HCT116 (cell line): ENCODE results near the gene CDH5. TPM values are rescaled to one million over a fixed set of nuclear protein-coding genes. Genes with fewer than 3 reads are reported as not detected.

Experiments used
- ATAC-seq: fragments of 200-7000 bp; cut with Tn5 transposase; 2 replicates; pipeline ENCODE4 v1.9.1; 2020; ENCODE audit warnings: mild to moderate bottlenecking, moderate library complexity
- BruUV-seq: library from RNA; stranded (reverse); fragments of 400-500 nt; replicated peaks from 2 replicates; lab custom pipeline; 2021; lab: Mats Ljungman, UMichigan
- CTCF ChIA-PET: fragments of 300-600 bp; sonication (Branson Sonifier 250); formaldehyde crosslinking; loops from one replicate; lab custom pipeline; 2021; ENCODE audit warnings: antibody characterized with exemption; lab: Charles Lee
- POLR2A ChIA-PET: fragments of 300-600, 350-600 bp; sonication (Branson Sonifier 250); formaldehyde crosslinking; loops from one replicate; lab custom pipeline; 2021; ENCODE audit warnings: antibody characterized with exemption; lab: Charles Lee
- RAD21 ChIA-PET, 2 experiments: fragments of 300-600 bp; sonication (Branson Sonifier 250); formaldehyde crosslinking; loops; one replicate each; lab custom pipeline; 2023; ENCODE audit warnings: low total read pairs in 2 of 2; ENCODE audit not compliant: uncharacterized antibody in 2 of 2, unreplicated experiment in 2 of 2, low non-redundant PET in 1 of 2; lab: Charles Lee
- DNase-seq: peaks from one replicate; pipeline ENCODE4 v3.0.0-alpha.2; 2010; ENCODE audit warnings: low read depth, low spot score
- H2AFZ ChIP-seq: fragments of 200-600 bp; shearing (Covaris generic), sonication (generic); 2 replicates; pipeline ENCODE4 v1.6.1; 2017; ENCODE audit warnings: low read depth, mixed run types, mixed read lengths, antibody characterized with exemption, low read length; ENCODE audit not compliant: poor library complexity, severe bottlenecking
- H3K27ac ChIP-seq: 2 replicates; pipeline ENCODE4 v1.5.1; 2012; ENCODE audit warnings: low read depth, low read length
- H3K27me3 ChIP-seq: fragments of 200-600 bp; sonication (generic); 2 replicates; pipeline ENCODE4 v1.6.1; 2016; ENCODE audit warnings: mixed run types, low read length, mixed read lengths; ENCODE audit not compliant: insufficient read depth
- H3K36me3 ChIP-seq, 2 experiments: fragments of 200-500 bp in 1 of 2; fragments of 200-600 bp in 1 of 2; sonication (Bioruptor generic) in 1 of 2; sonication (generic) in 1 of 2; 2 replicates each; pipeline versions ENCODE4 v1.5.1 to v1.6.1; 2014 to 2016; ENCODE audit warnings: low read length in 2 of 2, inconsistent platforms in 1 of 2, mixed read lengths in 1 of 2, mixed run types in 1 of 2; ENCODE audit not compliant: insufficient read depth in 2 of 2, control insufficient read depth in 1 of 2
- H3K4me1 ChIP-seq, 2 experiments: fragments of 200-600 bp in 1 of 2; sonication (generic) in 1 of 2; 2 replicates each; pipeline versions ENCODE4 v1.5.1 to v1.6.1; 2012 to 2017; ENCODE audit warnings: low read length in 2 of 2, inconsistent platforms in 1 of 2, mild to moderate bottlenecking in 1 of 2, mixed read lengths in 1 of 2, mixed run types in 1 of 2, moderate library complexity in 1 of 2; ENCODE audit not compliant: insufficient read depth in 2 of 2, control insufficient read depth in 1 of 2
- H3K4me2 ChIP-seq: fragments of 200-600 bp; sonication (generic); 2 replicates; pipeline ENCODE4 v1.6.1; 2017; ENCODE audit warnings: mixed run types, low read length, mixed read lengths
- H3K4me3 ChIP-seq, 2 experiments: fragments of 200-600 bp in 1 of 2; sonication (generic) in 1 of 2; replicated peaks in 1 of 2; 2 replicates each; pipeline ENCODE4 v1.5.1; 2011 to 2016; ENCODE audit warnings: low read length in 2 of 2, control low read depth in 1 of 2, low read depth in 1 of 2, mild to moderate bottlenecking in 1 of 2, mixed read lengths in 1 of 2, mixed run types in 1 of 2
- H3K79me2 ChIP-seq: fragments of 200-600 bp; sonication (generic); 2 replicates; pipeline ENCODE4 v1.6.1; 2017; ENCODE audit warnings: mild to moderate bottlenecking, mixed run types, low read length, moderate library complexity, mixed read lengths; ENCODE audit not compliant: insufficient read depth
- H3K9ac ChIP-seq: fragments of 200-600 bp; sonication (generic); 2 replicates; pipeline ENCODE4 v1.6.1; 2016; ENCODE audit warnings: low read length, mixed read lengths
- H3K9me2 ChIP-seq: fragments of 200-600 bp; sonication (generic), shearing (Covaris generic); 2 replicates; pipeline ENCODE4 v1.6.1; 2017; ENCODE audit warnings: mixed run types, mild to moderate bottlenecking, moderate library complexity; ENCODE audit not compliant: insufficient read depth
- H3K9me3 ChIP-seq, 2 experiments: fragments of 200-500 bp in 1 of 2; fragments of 200-600 bp in 1 of 2; sonication (Bioruptor generic) in 1 of 2; sonication (generic) in 1 of 2; 2 replicates each; pipeline ENCODE4 v1.6.1; 2014 to 2017; ENCODE audit warnings: low read length in 2 of 2, mixed read lengths in 2 of 2, inconsistent platforms in 1 of 2, low read depth in 1 of 2, mild to moderate bottlenecking in 1 of 2, mixed run types in 1 of 2, moderate library complexity in 1 of 2; ENCODE audit not compliant: control insufficient read depth in 1 of 2, insufficient read depth in 1 of 2
- H4K20me1 ChIP-seq: fragments of 200-600 bp; sonication (generic), shearing (Covaris generic); 2 replicates; pipeline ENCODE4 v1.6.1; 2017; ENCODE audit warnings: mixed run types, mild to moderate bottlenecking, moderate library complexity; ENCODE audit not compliant: insufficient read depth
- CEBPB ChIP-seq: IDR thresholded peaks from 2 replicates; pipeline ENCODE4 v1.6.1; 2012; ENCODE audit warnings: low read depth
- CTCF ChIP-seq, 3 experiments: fragments of 200-600 bp in 1 of 3; sonication (generic) in 1 of 3; IDR thresholded peaks in 2 of 3; conservative IDR thresholded peaks in 1 of 3; 2 replicates each; pipeline ENCODE4 v1.5.1; 2012 to 2017; ENCODE audit warnings: low read depth in 2 of 3, low read length in 2 of 3, antibody characterized with exemption in 1 of 3, borderline replicate concordance in 1 of 3, control low read depth in 1 of 3, mild to moderate bottlenecking in 1 of 3, mixed read lengths in 1 of 3, mixed run types in 1 of 3, moderate library complexity in 1 of 3; ENCODE audit not compliant: insufficient read depth in 1 of 3
- EGR1 ChIP-seq: IDR thresholded peaks from 2 replicates; pipeline ENCODE4 v1.6.1; 2012; ENCODE audit warnings: low read depth
- EZH2 ChIP-seq: fragments of 200-600 bp; sonication (generic); IDR thresholded peaks from 2 replicates; pipeline ENCODE4 v1.6.1; 2017; ENCODE audit warnings: antibody characterized with exemption, mixed run types
- MAX ChIP-seq: IDR thresholded peaks from 2 replicates; pipeline ENCODE4 v1.6.1; 2012
- POLR2A ChIP-seq: IDR thresholded peaks from 2 replicates; pipeline ENCODE4 v1.7.0; 2011; ENCODE audit warnings: borderline replicate concordance; ENCODE audit not compliant: insufficient read depth, insufficient read length; ENCODE audit errors: extremely low read depth
- RAD21 ChIP-seq: IDR thresholded peaks from 2 replicates; pipeline ENCODE4 v1.6.1; 2012; ENCODE audit warnings: low read depth, mild to moderate bottlenecking
- REST ChIP-seq: IDR thresholded peaks from 2 replicates; pipeline ENCODE4 v1.6.1; 2012; ENCODE audit warnings: low read depth
- SIN3A ChIP-seq: IDR thresholded peaks from 2 replicates; pipeline ENCODE4 v1.6.1; 2012; ENCODE audit warnings: low read depth
- SRF ChIP-seq: IDR thresholded peaks from 2 replicates; pipeline ENCODE4 v1.6.1; 2012; ENCODE audit warnings: low read depth
- intact Hi-C: fragments of 100-400 bp; cut with micrococcal nuclease; formaldehyde crosslinking; loops from 2 replicates; pipeline ENCODE4 v1.10.0; 2022
- total RNA-seq: library from RNA; stranded (reverse); gene quantifications from one replicate; pipeline ENCODE4 v1.2.1, GENCODE V29; 2021; ENCODE audit not compliant: unreplicated experiment

Gene CDH5
- total RNA-seq, 1 experiment from 2014 or later: 0.15 TPM

GRCh38 chr16:66437391-66437945 lies 71.0 kb downstream of the CDH5 start:
- Histone ChIP-seq H3K4me3 (no peak overlapping the region), H3K27me3 (peaks cover 34% of the 10 kb centered on the region; the same call in 1 of the 2 replicates), H4K20me1 (no peaks in the 10 kb centered on the region), H3K9me3 (no peaks in the 10 kb centered on the region), H3K79me2 (no peaks in the 10 kb centered on the region), H2AFZ (no peak overlapping the region), H3K9ac (no peak overlapping the region), H3K36me3 (no peaks in the 10 kb centered on the region), H3K4me1 (peaks cover 17 to 23% of the 10 kb centered on the region in 2 experiments), H3K9me2 (no peaks in the 10 kb centered on the region), H3K4me2 (no peak overlapping the region), H3K27ac (no peak overlapping the region)
- CTCF ChIA-PET: no interaction called here
- ATAC-seq (no peak), DNase-seq (no peak)
- POLR2A ChIA-PET: no interaction called here
- BruUV-seq: no TSS peak
- RAD21 ChIA-PET: no interaction called here
- TF ChIP-seq MAX (no peak), CEBPB (no peak), EZH2 (no peak), EGR1 (no peak), REST (no peak), POLR2A (no peak), SIN3A (no peak), CTCF (IDR thresholded peaks at IDR 0.05 in 2 of 3, conservative IDR thresholded peaks at IDR 0.05 in 1 of 3; ENCODE audit: borderline replicate concordance in 1 of 3, insufficient read depth in 1 of 3, low read depth in 2 of 3, low read length in 2 of 3) (no peak), RAD21 (no peak), SRF (no peak)
- intact Hi-C loops: no loop called here
